GM12892 (cell line): ENCODE measurements around the gene KIF26B.

Experiments
- POLR2A ChIP-seq: IDR thresholded peaks from 2 replicates; pipeline ENCODE4 v1.6.1; 2011; ENCODE audit warnings: low read depth, low read length, control low read depth
- POLR2AphosphoS5 ChIP-seq: IDR thresholded peaks from 2 replicates; pipeline ENCODE4 v1.6.1; 2011; ENCODE audit warnings: low read depth, low read length, control low read depth

DNA sequence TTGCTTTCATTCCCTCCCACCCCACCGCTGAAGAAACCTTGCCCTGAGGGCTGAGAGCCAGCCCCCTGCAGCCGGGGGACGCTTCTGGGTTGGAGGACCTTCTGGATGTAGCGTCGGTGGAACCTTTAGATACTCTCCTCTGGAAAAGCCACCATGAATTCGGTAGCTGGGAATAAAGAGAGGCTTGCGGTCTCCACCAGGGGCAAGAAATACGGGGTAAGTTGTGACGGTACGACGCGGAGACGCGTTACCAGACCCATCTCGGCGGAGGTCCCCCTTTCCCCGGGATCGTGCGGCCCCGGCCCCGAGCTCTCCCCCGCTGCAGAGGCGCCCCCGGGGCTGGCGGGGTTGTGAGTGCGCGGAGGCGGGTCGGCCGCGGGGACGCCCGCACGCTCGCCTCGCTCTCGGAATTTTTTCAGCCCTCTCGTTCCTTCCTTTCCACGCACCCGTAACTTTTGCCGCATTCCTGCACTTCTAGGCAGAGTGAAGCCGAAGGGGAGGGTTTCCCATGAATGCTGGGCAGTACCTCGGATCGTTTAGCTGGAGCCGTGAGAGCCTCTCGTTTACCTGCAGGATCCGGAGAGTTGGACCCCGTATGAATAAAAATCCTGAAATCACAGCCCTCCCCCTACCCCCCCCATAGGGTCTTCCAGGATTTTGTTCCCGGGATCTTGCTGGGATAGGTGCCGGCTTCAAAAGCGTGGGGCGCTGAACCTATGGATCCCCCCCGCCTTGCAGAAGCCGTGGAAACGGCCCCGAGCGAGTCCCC is 671 bp downstream of the KIF26B start:
- TF ChIP-seq POLR2A (no peak), POLR2AphosphoS5 (no peak)
